ENCODE results near the gene LNPK.
"Not testable (repeated sequence)": the region's sequence is repeated elsewhere in the genome, so short reads cannot be mapped to it uniquely, and the experiment has no call there.

LNPK gene

GRCh38 chr2:175895957-175896356, 106.1 kb downstream of the LNPK start:
- DNase-seq, result not testable (repeated sequence)

- DNase-seq, result no peak
Measured at GRCh38 chr2:175892046-175892445, 110.0 kb downstream of the LNPK start.

GRCh38 chr2:175890636-175891242, 111.3 kb downstream of the LNPK start:
- no peak for DNase-seq

GRCh38 chr2:175889701-175890302, 112.3 kb downstream of the LNPK start:
- no peak for DNase-seq

GRCh38 chr2:175887776-175888175, 114.3 kb downstream of the LNPK start:
- DNase-seq, result no peak

- DNase-seq, result no peak
Measured at GRCh38 chr2:175884697-175885393, 117.2 kb downstream of the LNPK start.

- no peak for DNase-seq
Measured at GRCh38 chr2:175883586-175884194, 118.4 kb downstream of the LNPK start.

- no peak for DNase-seq
Measured at GRCh38 chr2:175879679-175880078, 122.4 kb downstream of the LNPK start.

GRCh38 chr2:175877845-175878544, 124.1 kb downstream of the LNPK start:
- no peak for DNase-seq

- no peak for DNase-seq
Measured at GRCh38 chr2:175874291-175874690, 127.8 kb downstream of the LNPK start.
